HG03097 (cell line): ENCODE results near the gene IL2.

Source experiments
- ATAC-seq: cut with Tn5 transposase; IDR thresholded peaks from one replicate; pipeline ENCODE4 v1.9.1; 2021; ENCODE audit not compliant: unreplicated experiment, low FRiP score

The IL2 gene

DNA sequence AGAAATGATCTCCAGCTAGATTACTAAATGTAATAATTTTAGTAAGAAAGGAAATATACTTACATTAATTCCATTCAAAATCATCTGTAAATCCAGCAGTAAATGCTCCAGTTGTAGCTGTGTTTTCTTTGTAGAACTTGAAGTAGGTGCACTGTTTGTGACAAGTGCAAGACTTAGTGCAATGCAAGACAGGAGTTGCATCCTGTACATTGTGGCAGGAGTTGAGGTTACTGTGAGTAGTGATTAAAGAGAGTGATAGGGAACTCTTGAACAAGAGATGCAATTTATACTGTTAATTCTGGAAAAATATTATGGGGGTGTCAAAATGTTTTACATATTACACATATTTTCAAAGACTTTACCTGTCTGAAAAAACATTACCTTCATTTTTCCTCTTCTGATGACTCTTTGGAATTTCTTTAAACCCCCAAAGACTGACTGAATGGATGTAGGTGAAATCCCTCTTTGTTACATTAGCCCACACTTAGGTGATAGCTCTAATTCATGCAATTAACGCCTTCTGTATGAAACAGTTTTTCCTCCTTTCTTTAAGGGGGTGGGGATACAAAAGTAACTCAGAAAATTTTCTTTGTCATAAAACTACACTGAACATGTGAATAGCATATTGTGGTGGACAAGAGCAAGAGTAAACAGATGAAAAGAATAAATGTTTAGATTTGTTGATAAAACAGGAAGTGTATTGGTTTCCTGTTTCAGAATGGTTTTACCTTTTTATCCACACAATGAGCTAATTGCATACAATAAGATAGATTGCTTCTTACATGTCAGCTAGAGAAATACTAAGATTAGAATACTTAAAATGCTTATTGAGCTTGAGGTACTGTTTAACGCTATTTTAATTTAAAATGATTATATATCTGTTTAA is at the start of gene IL2:
Gene IL2, minus strand, starts transcription at position 495 of the 886 bp plus-strand sequence. Its CDS starts 285 bp downstream, at position 210.
- no peak for ATAC-seq

DNA sequence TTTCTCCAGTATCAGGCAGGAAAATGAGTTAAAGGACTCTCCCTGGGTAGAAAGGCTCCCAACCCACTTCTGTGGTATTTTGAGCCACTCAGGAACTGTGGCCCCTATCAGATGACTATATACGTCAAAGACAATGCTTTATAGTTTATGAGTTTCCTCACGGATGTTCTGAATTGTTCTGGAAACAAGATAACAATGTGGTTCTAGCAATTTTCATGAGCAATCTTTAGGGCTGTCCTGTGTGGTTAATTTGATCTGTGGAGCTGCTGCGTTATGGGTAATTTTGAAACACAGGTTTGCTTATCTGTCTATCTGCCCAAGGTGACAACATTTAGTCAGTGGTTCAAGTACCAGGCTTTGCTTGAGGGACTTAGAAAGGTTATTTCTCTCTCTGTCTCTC is 46.7 kb upstream of the IL2 start:
- no peak for ATAC-seq

DNA sequence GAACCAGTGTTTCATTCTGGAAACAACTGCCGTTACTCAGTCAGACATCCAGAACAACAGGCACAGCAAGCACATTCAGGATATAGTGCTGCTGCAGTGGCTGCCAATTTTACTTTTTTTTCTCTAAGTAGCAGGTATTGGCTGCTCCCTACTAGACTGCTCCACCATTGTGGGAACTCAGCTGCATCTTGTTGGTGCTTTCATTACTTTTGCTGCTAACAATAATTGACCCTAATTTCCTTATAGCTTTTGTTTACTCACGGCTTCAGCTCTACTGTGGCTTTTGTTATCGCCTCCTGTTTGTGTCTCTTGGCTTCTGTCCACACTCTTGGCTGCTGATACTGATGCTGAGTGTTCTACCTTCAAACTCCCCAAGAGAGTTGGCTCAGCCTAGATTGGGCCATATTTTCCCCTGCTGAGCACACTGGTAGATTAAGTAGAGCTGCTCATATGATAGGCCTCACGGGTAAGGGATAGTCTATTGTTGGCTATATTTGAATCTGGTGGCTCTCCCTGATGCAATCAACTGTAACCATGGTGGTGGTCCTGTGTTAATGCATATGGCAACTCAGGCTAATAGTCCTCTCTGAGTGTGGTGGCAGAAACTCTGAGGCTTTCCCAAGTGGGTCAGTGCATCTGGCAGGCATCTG is 44.5 kb upstream of the IL2 start:
- no peak for ATAC-seq

DNA sequence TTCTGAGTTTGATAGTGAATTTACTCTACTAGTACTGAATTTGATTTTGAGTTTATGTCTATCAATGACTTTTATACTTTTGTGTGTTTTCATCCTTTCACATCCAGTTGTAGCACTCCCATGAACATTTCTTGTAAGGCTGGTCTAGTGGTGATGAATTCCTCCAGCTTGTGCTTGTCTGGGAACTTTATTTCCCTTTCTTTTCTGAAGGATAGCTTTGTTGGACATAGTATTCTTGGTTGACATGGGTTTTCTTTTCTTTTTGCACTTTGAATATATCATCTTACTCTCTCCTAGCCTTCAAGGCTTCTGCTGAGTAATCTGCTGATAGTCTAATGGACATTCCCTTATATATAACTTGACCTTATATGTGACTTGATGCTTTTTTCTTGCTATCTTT is 32.5 kb upstream of the IL2 start:
- no peak for ATAC-seq

DNA sequence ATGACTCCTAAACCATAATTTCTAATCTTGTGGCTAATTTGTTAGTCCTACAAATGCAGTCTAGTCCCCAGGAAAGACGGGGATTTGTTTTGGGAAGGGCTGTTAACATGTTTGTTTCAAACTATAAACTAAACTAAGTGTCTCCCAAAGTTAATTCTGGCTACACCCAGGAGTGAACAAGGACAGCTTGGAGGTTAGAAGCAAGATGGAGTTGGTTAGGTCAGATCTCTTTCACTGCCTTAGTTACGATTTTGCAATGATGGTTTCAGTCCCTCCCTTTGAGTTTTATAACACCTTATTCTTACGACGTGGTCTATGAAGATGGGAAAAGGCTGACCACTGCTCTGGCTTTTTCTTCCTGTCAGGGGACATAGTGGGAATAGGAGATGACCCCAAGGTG is 27.0 kb upstream of the IL2 start:
- no peak for ATAC-seq

DNA sequence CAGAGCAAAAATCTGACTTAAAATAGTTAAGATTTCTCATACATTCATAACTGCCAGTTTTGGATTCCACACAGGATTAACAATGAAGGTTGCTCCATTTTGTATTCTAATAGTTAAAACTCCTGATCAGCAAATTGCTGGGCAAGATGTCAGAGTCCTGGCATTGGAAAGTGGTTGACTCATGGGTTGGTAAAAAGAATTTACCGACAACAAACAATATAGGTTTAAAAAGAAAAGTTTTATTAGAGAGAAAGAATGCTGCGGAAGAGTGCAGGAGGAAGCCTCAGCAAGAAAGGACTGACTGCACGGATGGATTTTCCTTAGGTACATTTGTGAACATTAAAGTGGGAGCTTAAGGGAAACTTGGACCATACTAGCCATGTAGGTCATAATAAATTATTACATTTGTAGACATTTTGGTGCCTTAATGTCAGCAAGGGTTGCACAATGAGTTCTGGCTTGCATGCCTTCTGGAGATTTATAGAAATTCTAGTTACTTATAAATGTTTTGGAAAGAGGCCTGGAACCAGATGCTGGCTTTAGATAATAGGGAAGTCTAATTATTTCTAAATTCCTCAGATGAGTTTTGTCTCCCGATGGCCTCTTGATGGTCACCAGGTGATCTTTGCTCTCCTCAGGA is 25.4 kb upstream of the IL2 start:
- ATAC-seq, result no peak

DNA sequence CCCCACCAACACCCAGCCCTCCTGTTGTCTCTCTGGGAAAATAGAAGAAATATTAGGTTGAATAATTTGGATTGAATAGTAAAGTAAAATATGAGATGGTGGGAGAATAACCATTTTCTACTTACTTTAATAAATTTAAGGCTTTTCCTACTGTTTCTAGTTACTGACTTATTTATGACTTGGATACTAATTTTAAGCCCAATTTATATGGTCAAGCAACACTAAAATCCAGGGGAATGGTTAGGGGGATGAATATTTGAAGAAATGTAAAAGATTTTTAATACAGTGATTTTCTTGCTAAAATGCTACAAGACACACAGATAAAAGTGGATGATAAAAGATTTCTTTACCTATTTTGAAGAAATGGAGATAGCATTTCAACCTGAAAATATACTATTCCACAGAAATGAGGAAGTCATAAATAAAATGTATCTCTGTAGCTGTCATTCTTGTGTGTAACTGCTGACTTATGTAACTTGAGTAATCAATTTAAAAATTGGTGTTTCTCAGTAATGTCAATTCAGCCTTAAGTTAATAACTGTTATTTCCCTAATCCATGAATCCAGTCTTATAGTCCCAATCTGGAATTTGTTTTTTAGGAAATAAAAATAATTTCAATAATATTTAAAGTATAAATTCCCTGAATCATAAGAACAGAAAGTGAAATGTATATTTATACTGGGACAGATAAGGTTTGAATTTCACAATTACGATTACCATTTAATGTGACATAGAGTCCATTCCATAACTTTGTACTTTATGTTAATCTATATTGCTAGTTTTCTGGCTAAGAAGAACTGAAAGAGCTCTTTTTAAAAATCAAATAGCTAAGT is 24.3 kb upstream of the IL2 start:
- no peak for ATAC-seq

DNA sequence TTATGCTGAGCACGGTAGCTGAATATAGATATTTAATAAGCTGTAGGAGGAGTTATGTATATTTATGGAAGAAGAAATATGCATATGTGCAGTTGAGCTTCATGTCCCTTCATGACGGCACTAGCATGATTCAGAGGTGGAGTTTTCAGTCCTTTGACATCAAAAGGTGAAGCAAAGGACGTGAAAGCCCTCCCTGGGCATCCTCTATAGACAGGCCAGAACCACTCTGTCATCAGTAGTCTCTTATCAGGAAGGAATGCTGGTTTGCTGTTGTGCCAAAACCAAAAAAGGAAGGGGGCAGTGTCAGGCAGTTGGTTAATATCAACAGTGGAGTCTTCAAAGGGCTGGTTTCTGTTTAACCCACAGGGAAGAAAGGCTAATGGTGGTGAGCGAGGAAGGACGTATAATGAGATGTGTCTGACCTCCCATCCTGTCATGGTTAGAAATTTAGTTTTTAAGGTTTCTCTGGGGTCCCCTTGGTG is 23.5 kb upstream of the IL2 start:
- no peak for ATAC-seq

DNA sequence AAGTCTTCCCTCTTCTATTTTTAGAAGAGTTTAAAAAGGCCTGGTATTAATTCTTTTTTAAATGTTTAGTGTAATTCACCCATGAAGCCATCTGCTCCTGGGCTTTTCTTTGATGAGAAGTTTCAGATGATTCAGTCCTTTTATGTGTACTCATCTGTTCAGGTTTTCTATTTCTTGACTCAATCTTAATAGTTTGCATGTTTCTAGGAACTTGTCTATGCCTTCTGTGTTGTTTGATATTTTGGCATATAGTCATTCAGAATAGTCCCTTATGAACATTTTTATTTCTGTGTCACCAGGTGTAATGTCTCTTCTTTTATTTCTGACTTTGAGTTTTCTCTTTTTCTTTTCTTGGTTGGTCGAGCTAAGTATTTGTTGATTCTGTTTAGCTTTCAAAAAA is 20.2 kb upstream of the IL2 start:
- no peak for ATAC-seq

DNA sequence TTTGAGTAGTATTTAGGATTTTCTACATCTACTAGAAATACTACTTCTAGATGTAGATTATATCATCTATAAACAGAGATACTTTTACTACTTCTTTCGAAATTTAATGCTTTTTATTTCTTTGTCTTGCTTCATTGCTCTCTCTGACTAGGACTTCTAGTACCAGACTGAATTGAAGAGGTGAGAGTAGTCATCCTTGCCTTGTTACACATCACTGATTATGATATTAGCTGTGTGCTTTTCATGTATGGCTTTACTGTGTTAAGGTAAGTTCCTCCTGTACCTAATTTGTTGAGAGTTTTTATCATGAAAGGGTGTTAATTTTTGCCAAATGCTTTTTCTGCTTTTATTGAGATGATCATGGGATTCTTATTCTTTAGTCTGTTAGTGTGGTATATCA is 19.6 kb upstream of the IL2 start:
- no peak for ATAC-seq

DNA sequence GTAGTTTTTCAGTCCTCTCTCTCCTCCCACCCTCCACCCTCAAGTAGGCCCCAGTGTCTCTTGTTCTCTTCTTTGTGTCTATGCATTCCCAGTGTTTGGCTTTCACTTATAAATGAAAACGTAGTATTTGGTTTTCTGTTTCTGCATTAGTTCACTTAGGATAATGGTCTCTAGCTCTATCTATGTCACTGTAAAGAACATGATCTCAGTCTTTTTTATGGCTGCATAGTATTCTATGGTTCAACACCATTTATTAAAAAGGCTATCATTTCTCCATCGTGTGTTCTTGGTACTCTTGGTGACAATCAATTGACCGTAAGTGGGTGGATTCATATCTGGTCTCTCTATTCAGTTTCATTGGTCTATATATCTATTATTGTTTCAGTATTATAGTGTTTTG is 18.7 kb upstream of the IL2 start:
- no peak for ATAC-seq

DNA sequence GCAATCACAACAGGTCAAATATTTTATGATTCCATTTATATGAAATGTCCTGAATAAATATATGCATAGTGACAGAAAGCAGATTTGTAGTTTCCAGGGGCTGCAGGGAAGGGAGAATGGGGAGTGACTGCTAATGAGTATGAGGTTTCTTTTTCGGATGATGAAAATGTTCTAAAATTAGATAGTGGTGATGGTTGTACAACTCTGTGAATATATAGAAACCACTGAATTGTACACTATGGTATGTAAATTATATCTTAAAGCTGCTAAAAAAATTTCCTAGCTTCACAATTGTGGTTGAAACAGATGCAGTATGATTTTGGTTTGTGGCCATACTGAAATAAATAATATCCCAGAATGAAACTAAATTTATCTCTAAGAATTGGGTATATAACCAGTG is 12.9 kb upstream of the IL2 start:
- ATAC-seq, result no peak

DNA sequence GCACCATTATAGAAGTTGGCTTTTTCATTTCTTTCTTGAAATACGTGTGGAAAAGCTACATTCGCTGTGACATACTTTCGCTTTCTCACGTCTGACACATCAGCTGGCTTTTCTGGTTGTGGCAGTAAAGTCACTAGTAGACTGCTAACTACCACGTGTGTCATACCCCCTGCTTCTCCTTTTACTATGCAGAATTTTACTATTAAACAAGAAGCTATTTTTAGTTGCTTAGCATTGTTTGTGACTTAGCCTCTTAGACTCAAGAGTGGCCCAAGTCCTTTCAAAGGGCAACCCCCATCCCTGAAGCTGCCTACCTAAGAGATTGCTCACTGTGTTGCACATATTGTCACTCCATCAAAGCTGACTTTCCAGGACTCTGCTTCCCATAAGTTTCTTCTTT is 2.1 kb upstream of the IL2 start:
- no peak for ATAC-seq

DNA sequence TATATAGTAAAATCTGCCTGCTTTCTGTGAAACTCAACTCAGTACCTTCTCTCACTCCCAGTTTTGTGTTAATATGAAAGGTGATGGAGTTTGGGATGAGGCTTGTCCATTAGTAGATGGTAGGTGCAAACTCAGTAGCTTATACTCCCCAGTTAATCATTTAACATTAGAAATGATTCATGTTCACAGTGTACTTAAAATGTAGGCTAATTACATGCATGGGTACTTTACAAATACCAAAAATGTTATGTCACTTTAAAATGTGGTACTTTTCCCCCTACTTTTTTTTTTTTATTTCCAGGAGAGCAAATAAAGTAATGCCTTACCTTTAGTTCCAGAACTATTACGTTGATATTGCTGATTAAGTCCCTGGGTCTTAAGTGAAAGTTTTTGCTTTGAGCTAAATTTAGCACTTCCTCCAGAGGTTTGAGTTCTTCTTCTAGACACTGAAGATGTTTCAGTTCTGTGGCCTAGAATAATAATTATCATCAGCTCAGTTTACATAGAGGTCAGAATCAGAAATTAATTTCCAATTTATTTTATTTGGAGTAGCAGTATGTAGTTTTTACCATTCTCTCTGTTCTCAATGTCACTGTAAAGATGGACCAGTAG is 3.0 kb downstream of the IL2 start:
- no peak for ATAC-seq

DNA sequence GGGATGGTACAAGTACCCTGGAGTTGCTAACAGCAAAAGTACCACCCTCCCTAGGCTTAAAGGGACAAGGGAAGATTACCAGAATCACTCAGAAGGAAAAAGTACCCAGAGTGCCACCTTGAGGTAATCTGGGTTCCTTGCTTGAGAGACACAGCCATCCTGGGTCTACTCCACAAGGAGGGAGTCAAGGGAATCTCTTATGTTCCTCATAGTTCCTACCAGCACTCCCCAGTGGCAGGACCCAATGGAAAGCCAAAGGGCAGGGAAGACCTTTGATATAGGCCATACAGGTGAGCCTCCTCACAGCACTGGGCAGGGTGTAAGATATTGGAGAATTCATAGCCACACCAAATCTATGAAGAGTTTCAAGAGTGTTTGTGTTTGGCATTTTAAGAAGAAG is 5.7 kb downstream of the IL2 start:
- ATAC-seq, result no peak

DNA sequence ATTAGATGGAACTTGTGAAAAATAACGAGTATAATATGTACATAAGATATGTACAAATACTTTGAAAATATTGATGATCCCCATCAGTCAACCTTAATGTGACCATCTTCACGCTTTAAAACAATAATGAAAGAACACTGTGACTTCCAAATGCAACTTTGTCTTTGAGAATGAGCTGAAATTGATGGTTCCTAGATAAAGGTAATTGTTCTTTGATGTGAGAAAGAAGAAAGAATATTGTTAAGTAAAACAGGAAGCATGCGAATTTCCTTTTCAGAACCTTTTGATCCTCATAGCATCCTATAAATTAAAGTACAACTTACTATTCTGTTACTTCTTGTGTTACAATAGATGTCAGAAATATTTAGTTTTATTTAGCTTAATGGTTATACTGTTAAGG is 22.2 kb downstream of the IL2 start:
- ATAC-seq, result no peak

DNA sequence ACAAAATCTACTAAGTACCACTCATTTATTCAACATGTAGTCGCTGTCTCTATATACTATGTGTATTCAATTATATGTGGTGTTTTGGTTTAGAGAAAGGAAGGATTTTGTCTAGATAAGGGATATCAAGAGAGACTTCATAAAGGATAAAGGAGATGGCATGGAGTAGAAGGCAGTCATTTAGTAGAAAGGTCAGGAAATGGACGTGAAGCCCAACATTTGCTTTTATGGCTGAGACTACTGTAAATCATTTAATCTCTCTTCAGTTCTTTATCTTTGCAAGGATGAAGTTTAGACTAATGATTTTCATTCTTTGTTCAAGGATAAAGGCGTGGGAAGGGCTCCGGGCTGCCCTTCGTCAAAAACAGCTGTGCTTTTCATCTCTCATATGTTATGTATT is 25.2 kb downstream of the IL2 start:
- ATAC-seq, result no peak

DNA sequence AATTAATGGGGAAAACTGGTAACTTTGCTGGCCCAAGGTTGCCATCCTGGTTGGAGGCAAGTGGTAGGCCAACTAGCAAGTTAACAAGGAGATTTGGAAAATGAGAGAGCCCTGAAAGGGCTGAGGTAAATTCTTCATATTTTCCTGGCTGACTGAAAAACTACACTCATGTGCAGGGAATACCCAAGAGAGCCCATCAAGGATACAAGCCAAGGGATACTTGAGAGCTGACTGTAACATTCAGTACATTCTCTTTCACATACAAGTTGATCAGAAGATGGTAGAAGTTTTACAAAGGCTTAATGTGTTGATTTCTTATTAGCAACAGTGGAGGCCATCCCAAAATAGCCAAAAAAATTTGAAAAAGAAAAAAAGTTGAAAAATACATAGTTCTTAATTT is 33.3 kb downstream of the IL2 start:
- no peak for ATAC-seq

DNA sequence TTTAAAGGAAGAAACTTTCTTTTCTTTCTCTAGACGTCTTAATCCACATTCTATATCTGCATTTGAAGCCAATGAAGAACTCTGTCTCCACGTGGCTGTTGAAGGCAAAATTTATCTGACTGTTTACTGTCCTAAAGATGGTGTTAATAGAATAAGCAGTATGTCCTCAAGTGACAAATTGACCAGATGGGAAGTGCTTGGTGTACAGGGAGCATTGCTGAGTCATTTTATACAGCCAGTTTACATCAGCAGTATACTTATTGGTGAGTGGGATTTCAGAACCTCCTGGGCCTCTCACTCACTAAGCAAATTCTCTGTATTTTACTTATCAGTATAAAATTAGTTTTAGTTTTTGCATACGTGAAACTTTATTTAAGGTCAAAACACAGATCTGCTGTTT is 44.0 kb downstream of the IL2 start:
- no peak for ATAC-seq

DNA sequence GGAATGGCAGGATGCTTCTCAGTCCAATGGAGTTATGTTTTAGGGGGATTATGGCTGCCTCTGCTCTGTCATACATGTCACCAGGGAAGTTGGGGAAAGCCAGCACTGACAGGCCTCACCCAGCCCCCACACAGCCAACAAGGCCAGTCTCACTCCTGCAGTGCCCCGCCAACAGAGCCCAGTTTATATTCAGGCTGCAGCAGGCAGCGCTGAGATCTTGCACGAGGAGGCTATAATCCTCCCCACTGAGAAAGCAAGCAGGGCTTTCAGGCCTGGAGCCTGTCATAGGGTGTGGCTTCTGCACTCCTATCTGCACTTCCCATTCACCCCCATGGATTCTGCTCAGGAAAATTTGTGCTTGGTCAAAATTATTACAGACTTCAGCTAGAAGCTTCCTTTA is 52.7 kb downstream of the IL2 start:
- no peak for ATAC-seq
